Subcutaneous adipose tissue (tissue), 4 donors: ENCODE data around the gene SPATA12. TPM values are rescaled to one million over a fixed set of nuclear protein-coding genes. Genes with fewer than 3 reads are reported as not detected.

ENCODE experiments used
- CTCF ChIP-seq: fragments of 450-650 bp; IDR thresholded peaks from one replicate; pipeline ENCODE4 v1.5.1; 2016; ENCODE audit warnings: low read depth, mild to moderate bottlenecking, control low read depth, antibody characterized with exemption, moderate library complexity
- total RNA-seq, 4 donors: library from RNA; depleted of rRNA; stranded (reverse); fragments of >200 nt; gene quantifications; one replicate each; pipeline ENCODE4 v1.1.0, GENCODE V29; 2016

The SPATA12 gene
- total RNA-seq, 4 donors from 2014 or later = 0.51 TPM; not detected in 3

GRCh38 chr3:57100046-57100695 is 39.7 kb downstream of the SPATA12 start:
- TF ChIP-seq CTCF = no peak

DNA sequence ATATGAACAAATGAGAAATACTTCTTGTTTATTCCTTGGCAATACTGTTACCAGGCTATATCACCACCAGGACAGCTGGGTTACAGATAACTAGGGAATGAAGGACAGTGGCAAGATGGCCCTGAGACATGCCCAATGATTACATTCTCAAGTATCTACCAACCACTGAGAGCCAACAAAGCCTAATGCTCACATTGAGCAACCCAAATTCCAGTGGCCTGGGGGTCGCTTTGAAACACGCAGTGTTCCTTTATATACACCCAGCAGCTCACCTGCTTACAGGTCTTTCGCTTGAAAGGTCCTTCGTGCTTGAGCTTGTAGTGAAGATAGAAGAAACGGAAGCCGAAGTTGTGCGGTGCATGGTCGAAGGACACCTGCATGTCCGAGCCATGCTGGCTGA is 45.1 kb downstream of the SPATA12 start:
- no peak for TF ChIP-seq CTCF

GRCh38 chr3:57108684-57109083 is 48.2 kb downstream of the SPATA12 start:
- no peak for TF ChIP-seq CTCF

DNA sequence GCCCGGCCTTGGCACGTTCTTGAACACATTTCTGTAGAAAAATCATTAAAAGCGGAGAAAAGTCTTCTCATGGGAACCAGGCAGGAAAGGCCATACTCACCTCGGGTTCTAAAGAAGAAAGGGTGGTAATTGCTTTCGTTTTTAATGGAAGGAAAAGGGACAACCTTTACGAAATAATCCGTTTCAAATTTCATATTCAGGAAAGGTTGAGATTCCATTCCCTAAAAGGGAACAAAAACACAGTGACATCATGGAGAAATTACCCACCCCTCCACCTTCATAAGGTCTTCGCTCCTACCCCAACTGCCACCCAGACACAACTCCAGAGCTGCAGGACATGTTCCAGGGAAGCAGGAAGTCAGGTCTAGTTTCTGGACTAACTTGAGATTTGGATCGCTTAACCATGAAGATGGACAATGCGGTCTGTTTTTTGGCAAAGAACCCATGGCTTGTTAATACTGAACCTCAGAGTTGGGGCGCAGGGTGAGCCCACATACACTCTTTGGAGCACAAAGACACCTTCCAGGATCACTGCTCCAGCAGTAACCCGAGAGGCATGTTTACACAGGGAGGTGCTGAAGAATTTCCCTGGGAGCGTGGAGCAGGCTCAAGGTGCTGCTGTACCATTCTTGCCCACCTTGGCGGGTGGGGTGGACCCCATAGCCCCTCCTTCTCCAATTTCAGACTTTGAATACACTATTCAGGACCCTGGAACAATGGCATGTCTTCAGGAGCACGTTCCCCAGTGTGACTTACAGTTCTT is 49.2 kb downstream of the SPATA12 start:
- no peak for TF ChIP-seq CTCF

- no peak for TF ChIP-seq CTCF
These were observed 49.8 kb downstream of the SPATA12 start for GRCh38 chr3:57110214-57110613.

GRCh38 chr3:57110798-57111197 is 50.3 kb downstream of the SPATA12 start:
- TF ChIP-seq CTCF = no peak

DNA sequence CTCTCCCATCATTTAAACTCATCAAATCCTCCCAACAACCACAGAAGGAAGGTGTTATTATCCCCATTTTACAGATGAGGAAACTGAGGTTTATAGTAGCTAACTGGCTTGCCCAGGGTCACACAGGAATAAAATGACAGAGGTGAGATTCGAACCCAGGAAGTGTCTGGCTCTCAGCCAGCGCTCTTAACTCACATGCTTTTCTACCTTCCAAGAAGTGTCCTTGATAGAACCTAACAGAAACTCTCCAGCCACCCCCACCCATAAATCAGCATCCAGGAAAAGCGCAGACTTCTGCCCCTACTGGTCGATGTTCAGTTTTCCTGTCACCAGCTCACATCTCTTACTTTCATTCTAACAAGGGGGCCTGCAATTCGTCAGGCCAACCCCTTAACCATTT is 51.7 kb downstream of the SPATA12 start:
- no peak for TF ChIP-seq CTCF
